ENCODE measurements around the gene TRAF5.

Gene TRAF5, protein sequence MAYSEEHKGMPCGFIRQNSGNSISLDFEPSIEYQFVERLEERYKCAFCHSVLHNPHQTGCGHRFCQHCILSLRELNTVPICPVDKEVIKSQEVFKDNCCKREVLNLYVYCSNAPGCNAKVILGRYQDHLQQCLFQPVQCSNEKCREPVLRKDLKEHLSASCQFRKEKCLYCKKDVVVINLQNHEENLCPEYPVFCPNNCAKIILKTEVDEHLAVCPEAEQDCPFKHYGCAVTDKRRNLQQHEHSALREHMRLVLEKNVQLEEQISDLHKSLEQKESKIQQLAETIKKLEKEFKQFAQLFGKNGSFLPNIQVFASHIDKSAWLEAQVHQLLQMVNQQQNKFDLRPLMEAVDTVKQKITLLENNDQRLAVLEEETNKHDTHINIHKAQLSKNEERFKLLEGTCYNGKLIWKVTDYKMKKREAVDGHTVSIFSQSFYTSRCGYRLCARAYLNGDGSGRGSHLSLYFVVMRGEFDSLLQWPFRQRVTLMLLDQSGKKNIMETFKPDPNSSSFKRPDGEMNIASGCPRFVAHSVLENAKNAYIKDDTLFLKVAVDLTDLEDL
- 109 to 126 (median 119) reads per million in 3 donors for total RNA-seq

DNA sequence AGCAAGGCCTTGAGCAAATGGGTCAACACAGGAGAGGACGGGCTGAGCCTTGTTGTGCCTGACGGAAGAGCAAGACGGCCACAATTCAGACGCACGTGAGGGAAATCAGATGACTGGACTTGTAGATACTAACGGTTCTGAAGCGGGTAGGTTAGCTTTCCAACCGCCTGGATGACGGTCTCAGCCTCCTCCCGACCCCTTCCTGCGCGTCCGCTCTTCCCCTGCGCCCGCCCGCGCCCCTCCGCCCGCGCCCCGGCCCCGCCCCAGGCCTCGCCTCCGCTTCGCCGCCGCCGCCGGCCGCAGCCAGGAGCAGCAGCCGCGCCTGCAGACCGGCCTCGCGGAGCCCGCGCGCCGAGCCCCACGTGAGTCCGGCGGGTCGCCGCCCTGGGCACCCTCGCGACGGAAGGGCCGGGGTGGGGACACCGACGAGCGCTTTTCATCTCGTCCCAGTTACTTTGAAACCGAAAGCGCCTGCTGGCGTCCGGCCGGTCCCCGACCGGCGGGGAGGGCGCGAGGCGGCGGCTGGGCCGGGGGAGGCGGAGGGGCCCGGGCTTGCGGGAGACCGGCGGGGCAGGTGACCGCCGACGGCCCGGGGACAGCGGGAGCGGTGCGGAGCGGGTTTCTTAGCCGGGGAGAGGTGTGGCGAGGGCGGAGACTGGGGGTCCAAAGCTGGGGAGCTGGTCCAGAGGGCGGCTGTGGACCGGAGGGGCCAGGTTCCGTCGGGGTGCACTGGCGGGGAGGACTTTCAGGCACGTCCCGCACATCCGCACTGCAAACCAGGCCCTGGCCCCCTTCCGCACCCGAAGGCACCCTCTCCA is at the start of gene TRAF5:
Gene TRAF5, plus strand, starts transcription at position 306 of the 818 bp plus-strand sequence. CDS start 26,407 bp downstream, outside the sequence.
- peak; percentile 27 to 42 (median 33) for DNase-seq
- Histone ChIP-seq H3K27ac (ENCODE audit: insufficient read depth, low read length, poor library complexity, severe bottlenecking) (peak within 1 kb of the TSS; percentile 76), H3K4me1 (ENCODE audit: control insufficient read depth, insufficient read depth, low read length, poor library complexity, severe bottlenecking) (peaks cover 34% of the 10 kb centered on the region), H3K9me3 (ENCODE audit: control insufficient read depth, low read length) (no peaks in the 10 kb centered on the region), H3K36me3 (ENCODE audit: control insufficient read depth, insufficient read depth, low read length) (no peaks in the 10 kb centered on the region), H3K4me3 (ENCODE audit: insufficient read depth, low read depth, low read length, poor library complexity, severe bottlenecking) (peak within 1 kb of the TSS; percentile 85), H3K27me3 (replicated peaks; ENCODE audit: control insufficient read depth, insufficient read depth, low read length, poor library complexity, severe bottlenecking) (no peaks in the 10 kb centered on the region)

DNA sequence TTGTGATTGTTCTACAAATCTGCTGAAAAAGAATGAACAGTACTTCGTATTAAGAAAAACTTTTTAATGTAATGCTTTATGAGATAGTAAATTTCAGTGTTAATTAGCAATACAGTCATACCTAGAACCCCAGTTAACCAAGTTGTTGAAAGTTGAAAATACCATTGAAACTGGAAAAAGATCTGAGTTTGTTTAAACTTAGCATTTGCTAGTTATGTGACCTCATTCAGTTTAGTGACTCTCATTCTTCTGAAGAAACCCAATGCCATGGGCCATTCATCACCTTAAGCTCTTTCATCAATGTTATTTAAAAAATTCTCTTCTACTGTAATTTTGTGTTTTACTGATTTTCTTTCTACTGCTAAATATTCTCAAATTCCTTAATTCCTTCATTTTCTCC is 47.3 kb upstream of the TRAF5 start:
- Histone ChIP-seq H3K9me3 (ENCODE audit: control insufficient read depth, low read length) (no peaks in the 10 kb centered on the region), H3K4me1 (ENCODE audit: control insufficient read depth, insufficient read depth, low read length, poor library complexity, severe bottlenecking) (no peaks in the 10 kb centered on the region), H3K27ac (ENCODE audit: insufficient read depth, low read length, poor library complexity, severe bottlenecking) (no peak overlapping the region), H3K4me3 (ENCODE audit: insufficient read depth, low read depth, low read length, poor library complexity, severe bottlenecking) (no peak overlapping the region), H3K36me3 (ENCODE audit: control insufficient read depth, insufficient read depth, low read length) (peaks cover 31% of the 10 kb centered on the region), H3K27me3 (replicated peaks; ENCODE audit: control insufficient read depth, insufficient read depth, low read length, poor library complexity, severe bottlenecking) (no peaks in the 10 kb centered on the region)
- DNase-seq = no peak

DNA sequence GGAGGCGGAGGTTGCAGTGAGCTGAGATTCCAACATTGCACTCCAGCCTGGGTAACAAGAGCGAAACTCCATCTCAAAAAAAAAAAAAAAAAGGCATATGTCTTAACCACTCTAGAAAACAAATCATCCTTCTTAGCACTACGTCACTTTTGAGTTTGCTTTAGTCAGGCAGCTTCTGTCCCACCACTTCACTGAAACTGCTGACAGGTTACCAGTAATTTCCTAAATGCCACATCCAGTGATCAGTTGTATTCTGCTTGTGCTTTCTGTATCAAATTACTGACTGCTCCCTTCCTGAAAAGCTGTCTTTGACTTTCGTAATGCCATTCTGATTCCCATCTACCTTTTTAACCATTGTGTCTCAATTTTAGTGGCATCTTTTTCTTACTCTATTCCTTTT is 45.7 kb upstream of the TRAF5 start:
- no peaks in the 10 kb centered on the region for H3K27me3 ChIP-seq (replicated peaks; ENCODE audit: control insufficient read depth, insufficient read depth, low read length, poor library complexity, severe bottlenecking)
- H3K27ac ChIP-seq (ENCODE audit: insufficient read depth, low read length, poor library complexity, severe bottlenecking) = no peak overlapping the region
- H3K9me3 ChIP-seq (ENCODE audit: control insufficient read depth, low read length) = no peaks in the 10 kb centered on the region
- H3K4me1 ChIP-seq (ENCODE audit: control insufficient read depth, insufficient read depth, low read length, poor library complexity, severe bottlenecking) = no peaks in the 10 kb centered on the region
- H3K4me3 ChIP-seq (ENCODE audit: insufficient read depth, low read depth, low read length, poor library complexity, severe bottlenecking) = no peak overlapping the region
- no peak for DNase-seq
- peaks cover 25% of the 10 kb centered on the region for H3K36me3 ChIP-seq (ENCODE audit: control insufficient read depth, insufficient read depth, low read length)

DNA sequence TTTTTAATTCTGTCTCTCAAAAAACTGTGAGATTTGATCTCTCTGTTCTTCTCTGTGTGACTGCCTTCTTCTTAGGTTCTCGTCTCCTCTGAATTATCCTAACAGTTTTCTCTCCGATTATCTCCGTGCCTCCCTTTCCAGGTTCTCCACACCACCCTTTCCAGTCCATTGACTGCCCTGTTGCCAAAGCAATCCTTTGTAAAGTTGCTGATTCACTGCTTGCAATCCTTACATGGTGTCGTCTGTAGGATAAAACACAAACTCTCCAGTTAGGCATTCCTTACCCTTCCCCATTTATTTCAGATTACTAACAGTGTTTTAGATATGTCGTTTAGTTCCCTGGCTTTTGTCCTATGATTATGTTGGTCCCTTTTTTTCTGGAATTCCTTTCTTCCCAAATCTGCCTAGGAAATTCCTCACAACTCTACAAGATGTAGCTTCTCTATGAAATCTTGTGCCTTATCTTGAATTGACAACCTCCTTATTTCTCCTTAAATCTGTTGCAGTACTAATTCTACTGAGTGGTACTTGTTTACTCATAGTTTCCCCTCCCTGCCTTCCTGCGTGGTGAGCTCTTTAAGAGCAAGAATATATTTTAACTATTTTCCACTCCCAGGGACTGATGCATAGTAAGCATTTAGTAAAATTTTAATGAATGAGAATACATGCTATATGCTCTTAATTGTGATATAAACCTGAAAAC is 45.2 kb upstream of the TRAF5 start:
- no peaks in the 10 kb centered on the region for H3K4me1 ChIP-seq (ENCODE audit: control insufficient read depth, insufficient read depth, low read length, poor library complexity, severe bottlenecking)
- no peak for DNase-seq
- no peak overlapping the region for H3K4me3 ChIP-seq (ENCODE audit: insufficient read depth, low read depth, low read length, poor library complexity, severe bottlenecking)
- no peaks in the 10 kb centered on the region for H3K27me3 ChIP-seq (replicated peaks; ENCODE audit: control insufficient read depth, insufficient read depth, low read length, poor library complexity, severe bottlenecking)
- no peak overlapping the region for H3K27ac ChIP-seq (ENCODE audit: insufficient read depth, low read length, poor library complexity, severe bottlenecking)
- peaks cover 21% of the 10 kb centered on the region for H3K36me3 ChIP-seq (ENCODE audit: control insufficient read depth, insufficient read depth, low read length)
- H3K9me3 ChIP-seq (ENCODE audit: control insufficient read depth, low read length) = no peaks in the 10 kb centered on the region

DNA sequence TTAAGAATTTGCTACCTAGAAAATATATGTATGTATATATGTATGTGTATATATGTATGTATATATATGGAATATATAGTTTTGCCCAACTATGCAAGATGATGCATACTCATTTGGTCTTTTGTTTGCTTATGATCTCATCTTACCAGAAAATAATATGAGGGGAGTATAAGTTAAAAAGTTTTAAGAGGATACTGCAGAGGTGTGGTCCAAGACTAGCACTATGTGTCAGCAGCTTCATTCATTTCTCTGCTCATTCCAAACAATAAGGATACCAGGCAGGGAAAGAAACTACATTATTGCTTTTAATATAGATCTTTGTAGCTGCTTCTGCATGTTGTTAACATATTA is 44.6 kb upstream of the TRAF5 start:
- no peak overlapping the region for H3K4me3 ChIP-seq (ENCODE audit: insufficient read depth, low read depth, low read length, poor library complexity, severe bottlenecking)
- no peaks in the 10 kb centered on the region for H3K27me3 ChIP-seq (replicated peaks; ENCODE audit: control insufficient read depth, insufficient read depth, low read length, poor library complexity, severe bottlenecking)
- peaks cover 21% of the 10 kb centered on the region for H3K36me3 ChIP-seq (ENCODE audit: control insufficient read depth, insufficient read depth, low read length)
- no peak overlapping the region for H3K27ac ChIP-seq (ENCODE audit: insufficient read depth, low read length, poor library complexity, severe bottlenecking)
- H3K4me1 ChIP-seq (ENCODE audit: control insufficient read depth, insufficient read depth, low read length, poor library complexity, severe bottlenecking) = no peaks in the 10 kb centered on the region
- no peaks in the 10 kb centered on the region for H3K9me3 ChIP-seq (ENCODE audit: control insufficient read depth, low read length)
- DNase-seq = no peak

DNA sequence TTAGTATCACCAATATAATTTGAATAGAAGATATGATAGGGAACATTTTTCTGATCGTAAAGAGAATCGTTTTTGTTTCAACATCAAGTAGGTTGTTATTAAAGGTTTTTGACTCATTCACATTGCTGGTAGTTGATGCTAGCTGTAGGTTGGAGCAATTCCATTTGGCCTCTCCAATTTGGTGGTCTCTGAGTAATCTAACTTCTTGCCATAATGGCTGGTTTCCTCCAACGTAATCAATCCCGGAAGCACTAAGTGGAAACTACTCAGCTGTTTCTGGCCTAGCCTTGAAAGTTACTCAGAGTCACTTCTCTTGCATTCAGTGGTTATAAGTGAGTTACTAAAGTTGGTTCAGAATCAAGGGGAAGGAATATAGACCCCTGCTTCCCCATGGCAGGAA is 41.4 kb upstream of the TRAF5 start:
- H3K4me3 ChIP-seq (ENCODE audit: insufficient read depth, low read depth, low read length, poor library complexity, severe bottlenecking) = no peak overlapping the region
- no peak for DNase-seq

DNA sequence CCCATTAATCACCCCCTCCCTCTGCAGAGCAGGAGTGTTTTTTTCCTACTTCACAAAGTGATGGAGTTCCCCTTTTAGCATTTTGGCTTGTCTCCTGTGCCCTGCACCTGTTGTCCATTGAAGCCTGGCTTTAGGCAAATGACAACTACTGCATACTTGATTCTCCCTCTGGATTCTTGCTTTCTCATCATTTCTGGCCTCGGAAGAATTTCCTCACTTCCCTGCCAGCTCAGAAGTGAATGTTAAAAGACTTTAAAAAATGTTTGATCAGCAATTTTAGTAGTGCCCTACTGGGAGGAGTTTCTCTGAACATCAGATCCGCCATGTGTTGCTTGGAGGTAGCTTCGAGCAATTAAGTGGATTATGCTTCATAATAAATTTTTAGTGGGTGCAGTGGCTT is 39.4 kb upstream of the TRAF5 start:
- Histone ChIP-seq H3K27me3 (replicated peaks; ENCODE audit: control insufficient read depth, insufficient read depth, low read length, poor library complexity, severe bottlenecking) (no peaks in the 10 kb centered on the region), H3K36me3 (ENCODE audit: control insufficient read depth, insufficient read depth, low read length) (peaks cover 41% of the 10 kb centered on the region), H3K9me3 (ENCODE audit: control insufficient read depth, low read length) (no peaks in the 10 kb centered on the region), H3K27ac (ENCODE audit: insufficient read depth, low read length, poor library complexity, severe bottlenecking) (no peak overlapping the region), H3K4me3 (ENCODE audit: insufficient read depth, low read depth, low read length, poor library complexity, severe bottlenecking) (no peak overlapping the region), H3K4me1 (ENCODE audit: control insufficient read depth, insufficient read depth, low read length, poor library complexity, severe bottlenecking) (no peaks in the 10 kb centered on the region)
- no peak for DNase-seq

More for the DNA sequence above, 41.4 kb upstream of the TRAF5 start:
- no peaks in the 10 kb centered on the region for H3K27me3 ChIP-seq (replicated peaks; ENCODE audit: control insufficient read depth, insufficient read depth, low read length, poor library complexity, severe bottlenecking)
- no peaks in the 10 kb centered on the region for H3K9me3 ChIP-seq (ENCODE audit: control insufficient read depth, low read length)
- H3K36me3 ChIP-seq (ENCODE audit: control insufficient read depth, insufficient read depth, low read length) = peaks cover 27% of the 10 kb centered on the region
- no peaks in the 10 kb centered on the region for H3K4me1 ChIP-seq (ENCODE audit: control insufficient read depth, insufficient read depth, low read length, poor library complexity, severe bottlenecking)
- H3K27ac ChIP-seq (ENCODE audit: insufficient read depth, low read length, poor library complexity, severe bottlenecking) = no peak overlapping the region

DNA sequence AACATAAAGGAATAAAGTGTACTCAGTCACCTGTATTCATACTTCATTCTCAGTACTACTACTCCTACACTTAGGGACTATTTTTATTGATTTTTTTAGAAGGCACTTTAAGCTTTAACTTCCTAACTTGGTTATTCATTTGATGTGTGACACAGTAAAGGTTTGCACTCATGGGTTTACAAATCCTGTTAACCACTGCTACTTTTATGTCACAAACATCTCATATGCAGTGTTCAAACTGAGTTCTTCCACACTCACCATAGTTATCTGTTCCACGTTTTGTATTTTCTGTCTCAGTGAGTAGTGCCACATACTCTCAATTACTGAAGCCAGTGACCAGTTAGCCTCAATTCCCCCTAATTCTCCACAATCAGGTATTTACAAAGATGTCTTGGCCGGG is 34.2 kb upstream of the TRAF5 start:
- Histone ChIP-seq H3K9me3 (ENCODE audit: control insufficient read depth, low read length) (no peaks in the 10 kb centered on the region), H3K27ac (ENCODE audit: insufficient read depth, low read length, poor library complexity, severe bottlenecking) (no peak overlapping the region), H3K4me1 (ENCODE audit: control insufficient read depth, insufficient read depth, low read length, poor library complexity, severe bottlenecking) (no peaks in the 10 kb centered on the region), H3K36me3 (ENCODE audit: control insufficient read depth, insufficient read depth, low read length) (peaks cover 65% of the 10 kb centered on the region), H3K27me3 (replicated peaks; ENCODE audit: control insufficient read depth, insufficient read depth, low read length, poor library complexity, severe bottlenecking) (no peaks in the 10 kb centered on the region), H3K4me3 (ENCODE audit: insufficient read depth, low read depth, low read length, poor library complexity, severe bottlenecking) (no peak overlapping the region)
- DNase-seq = no peak

DNA sequence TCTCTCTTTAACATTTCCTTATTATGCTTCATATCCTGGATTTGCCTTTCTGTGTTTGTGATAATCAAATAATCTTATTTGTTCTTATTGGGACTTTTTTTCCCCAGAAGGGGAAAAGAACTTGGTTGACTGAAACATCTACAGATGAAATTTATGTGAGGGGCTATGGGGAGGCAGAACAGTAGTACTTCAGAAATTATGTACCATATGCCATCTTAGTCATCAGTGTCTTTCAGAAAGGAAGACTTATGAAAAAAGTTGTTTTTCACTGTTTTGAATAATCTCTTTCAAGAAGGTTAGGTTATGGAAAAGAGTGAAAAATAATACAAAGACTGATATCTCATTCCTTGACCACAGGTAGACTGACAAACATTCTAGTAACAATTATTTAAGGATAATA is 30.2 kb upstream of the TRAF5 start:
- H3K27me3 ChIP-seq (replicated peaks; ENCODE audit: control insufficient read depth, insufficient read depth, low read length, poor library complexity, severe bottlenecking) = no peaks in the 10 kb centered on the region
- H3K4me1 ChIP-seq (ENCODE audit: control insufficient read depth, insufficient read depth, low read length, poor library complexity, severe bottlenecking) = no peaks in the 10 kb centered on the region
- no peak for DNase-seq
- peaks cover 35% of the 10 kb centered on the region for H3K36me3 ChIP-seq (ENCODE audit: control insufficient read depth, insufficient read depth, low read length)
- no peak overlapping the region for H3K27ac ChIP-seq (ENCODE audit: insufficient read depth, low read length, poor library complexity, severe bottlenecking)
- H3K9me3 ChIP-seq (ENCODE audit: control insufficient read depth, low read length) = no peaks in the 10 kb centered on the region
- H3K4me3 ChIP-seq (ENCODE audit: insufficient read depth, low read depth, low read length, poor library complexity, severe bottlenecking) = no peak overlapping the region

Measured in effector memory CD4-positive, alpha-beta T cell (primary cell).